ENCODE measurements around the gene TRHDE.
"Not testable (repeated sequence)": the region's sequence is repeated elsewhere in the genome, so short reads cannot be mapped to it uniquely, and the experiment has no call there.

TRHDE gene

DNA sequence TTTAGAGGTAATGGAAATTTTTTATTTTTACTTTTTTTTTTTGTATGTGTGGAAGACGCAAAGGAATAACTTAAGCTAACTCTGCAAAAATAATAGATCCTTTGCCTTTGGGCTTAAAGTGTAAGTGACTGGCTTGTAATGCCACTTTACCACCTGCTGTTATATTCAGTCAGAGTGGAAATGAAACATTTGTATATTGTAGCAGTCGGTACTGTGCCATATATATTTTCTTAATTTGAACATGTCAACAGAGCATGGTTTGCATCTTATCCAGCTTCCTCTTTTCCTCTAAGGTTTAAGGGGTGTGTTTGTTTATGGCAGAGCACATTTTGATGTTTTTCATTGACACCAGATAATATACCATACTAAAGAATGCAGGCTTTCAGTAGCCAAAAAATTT, 176.6 kb downstream of the TRHDE start:
- no peak for DNase-seq

DNA sequence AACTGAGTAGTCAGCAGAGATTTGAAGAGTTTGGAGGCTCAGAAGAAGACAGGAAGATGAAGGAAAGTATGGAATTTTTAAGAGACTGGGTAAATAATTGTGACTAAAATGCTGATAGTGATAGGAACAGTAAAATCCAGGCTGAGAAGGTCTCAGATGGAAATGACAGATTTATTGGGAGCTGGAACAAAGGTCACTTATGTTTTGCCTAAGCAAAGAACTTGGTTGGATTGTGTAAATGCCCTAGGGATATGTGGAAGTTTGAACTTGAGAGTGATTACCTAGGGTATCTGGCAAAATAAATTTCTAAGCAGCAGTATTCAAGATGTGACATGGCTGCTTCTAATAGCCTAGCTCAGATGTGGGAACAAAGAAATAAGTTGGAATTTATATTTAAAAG, 180.9 kb downstream of the TRHDE start:
- no peak for DNase-seq

DNA sequence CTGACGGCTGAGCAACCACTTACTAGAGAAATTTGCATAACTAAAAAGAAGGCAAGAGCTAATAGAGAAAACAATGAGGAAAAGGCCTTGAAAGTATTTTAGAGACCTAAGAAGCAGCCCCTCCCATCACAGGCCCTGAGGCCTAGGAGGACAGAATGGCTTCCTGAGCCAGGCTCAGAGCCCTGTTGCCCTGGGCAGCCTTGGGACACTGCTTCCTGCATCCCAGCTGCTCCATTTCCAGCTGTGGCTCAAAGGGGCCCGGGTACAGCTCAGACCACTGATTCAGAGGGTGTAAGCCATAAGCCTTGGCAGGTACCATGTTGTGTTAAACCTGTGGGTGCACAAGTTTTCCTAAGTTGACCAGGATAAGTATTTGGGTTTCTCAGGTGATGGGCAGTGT, 181.4 kb downstream of the TRHDE start:
- no peak for DNase-seq

DNA sequence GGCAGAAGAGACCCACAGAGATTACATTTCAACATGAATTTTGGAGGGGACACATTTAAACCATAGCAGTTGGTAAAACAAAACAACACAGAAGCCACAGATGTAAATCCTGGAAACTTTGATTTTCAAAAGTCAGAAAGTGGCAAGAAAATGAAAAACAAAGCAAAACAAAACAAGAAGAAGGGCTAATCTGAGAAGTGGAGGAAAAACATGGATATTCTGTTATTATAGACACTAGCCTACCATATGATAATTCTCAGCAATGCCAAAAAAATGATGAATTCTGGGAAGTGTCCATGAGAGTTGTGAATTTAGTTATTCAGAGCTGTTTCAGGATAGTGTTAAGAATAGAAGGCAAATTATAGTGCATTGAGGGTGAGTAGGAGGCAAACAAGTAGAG, 192.3 kb downstream of the TRHDE start:
- no peak for DNase-seq

GRCh38 chr12:72465155-72465554, 193.0 kb downstream of the TRHDE start:
- no peak for DNase-seq

DNA sequence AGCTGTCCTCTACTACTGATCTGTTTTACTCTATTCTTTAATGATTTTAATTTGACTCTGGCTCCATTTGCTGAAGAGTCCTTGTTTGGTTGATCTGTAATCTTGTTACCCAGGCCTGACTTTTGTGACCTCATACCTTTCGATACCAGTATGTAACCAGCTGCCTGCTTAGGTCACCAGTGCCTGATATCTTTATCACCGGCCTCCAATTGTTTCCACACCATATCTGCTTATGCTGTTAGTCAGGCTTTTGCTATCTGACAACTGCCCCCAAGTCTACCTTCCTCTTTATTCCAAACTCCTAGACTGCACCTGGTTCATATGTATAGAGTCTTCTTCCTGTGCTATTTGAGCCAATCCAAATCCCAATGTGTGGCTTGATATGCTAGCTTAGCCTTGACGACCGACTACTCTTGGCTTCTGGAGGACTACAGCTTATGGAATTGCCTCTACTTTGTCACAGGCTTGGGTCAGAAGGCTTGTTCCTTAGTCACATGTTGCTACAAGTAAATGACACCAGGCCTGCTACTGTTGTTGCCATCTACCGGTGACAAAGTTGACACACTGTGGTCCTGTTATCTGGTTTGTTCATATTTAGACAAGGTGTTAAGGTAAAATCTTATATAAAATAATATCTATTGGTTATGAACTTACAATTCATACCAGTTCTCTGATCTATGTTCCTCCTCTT, 193.9 kb downstream of the TRHDE start:
- no peak for DNase-seq

- DNase-seq: no peak
Observed at GRCh38 chr12:72467985-72468384, 195.8 kb downstream of the TRHDE start.

DNA sequence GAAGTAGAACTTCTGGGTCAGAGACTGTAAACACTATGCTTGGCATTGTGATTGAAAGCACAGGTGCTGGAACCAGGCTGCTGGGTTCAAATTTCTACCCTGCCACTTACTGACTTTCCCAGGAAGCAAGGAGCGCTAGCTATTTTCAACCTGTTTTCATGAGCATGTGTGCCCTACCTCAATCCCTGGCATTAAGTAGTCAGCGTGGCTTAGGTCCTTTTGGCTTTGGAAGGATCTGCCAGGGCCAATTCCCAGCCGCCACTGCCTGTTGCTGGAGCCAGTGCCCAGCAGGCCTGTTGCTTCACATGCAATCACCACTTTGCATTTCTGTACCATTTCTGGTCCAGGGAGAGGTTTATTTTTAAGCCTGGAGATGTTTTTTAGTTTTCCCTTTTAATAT, 196.3 kb downstream of the TRHDE start:
- no peak for DNase-seq

GRCh38 chr12:72471806-72472205, 199.6 kb downstream of the TRHDE start:
- no peak for DNase-seq

GRCh38 chr12:72472350-72472749, 200.2 kb downstream of the TRHDE start:
- DNase-seq: no peak

GRCh38 chr12:72476301-72476700, 204.1 kb downstream of the TRHDE start:
- DNase-seq: no peak

GRCh38 chr12:72485017-72485701, 213.0 kb downstream of the TRHDE start:
- DNase-seq: no peak

DNA sequence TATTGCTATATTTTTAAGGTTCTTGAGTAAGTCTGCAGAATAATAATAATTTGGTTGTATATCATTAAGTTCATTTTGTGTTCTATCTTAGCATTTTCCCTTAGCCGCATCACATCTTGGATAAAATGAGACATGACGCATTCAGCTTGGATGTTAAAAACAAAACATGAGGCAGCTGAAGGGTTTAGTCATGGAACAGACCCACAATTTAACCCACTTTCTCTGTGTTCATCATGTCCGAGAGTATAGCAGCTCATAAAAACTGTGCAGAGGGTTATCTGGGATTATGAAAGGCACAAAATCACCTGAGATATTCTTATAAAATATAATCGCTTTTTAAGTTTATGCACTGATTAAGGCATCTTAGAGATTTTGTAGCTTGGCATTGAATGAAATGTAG, 219.3 kb downstream of the TRHDE start:
- no peak for DNase-seq

GRCh38 chr12:72493407-72493806, 221.2 kb downstream of the TRHDE start:
- DNase-seq: no peak

- no peak for DNase-seq
Observed at GRCh38 chr12:72498354-72498753, 226.2 kb downstream of the TRHDE start.

- DNase-seq: no peak
Observed at GRCh38 chr12:72499244-72499643, 227.1 kb downstream of the TRHDE start.

DNA sequence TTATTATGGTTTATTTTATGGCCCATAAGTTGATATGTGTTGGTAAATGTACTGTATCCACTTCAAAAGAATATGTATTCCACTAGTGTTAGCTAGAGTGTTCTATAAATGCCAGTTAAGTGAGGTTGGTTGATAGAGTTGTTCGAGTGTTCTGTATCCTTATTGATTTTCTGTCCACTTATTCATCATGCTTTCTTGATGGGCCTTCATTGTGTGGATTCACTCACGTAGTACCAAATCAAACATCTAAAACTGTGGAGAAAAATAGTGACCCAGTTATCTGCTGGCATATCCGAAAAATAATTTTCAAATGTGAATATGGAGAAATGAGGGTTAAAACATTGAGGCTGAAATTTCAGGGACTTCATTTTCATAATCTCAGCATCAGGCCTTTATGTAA, 230.4 kb downstream of the TRHDE start:
- no peak for DNase-seq

GRCh38 chr12:72505227-72505626, 233.1 kb downstream of the TRHDE start:
- DNase-seq: no peak

GRCh38 chr12:72509891-72510290, 237.7 kb downstream of the TRHDE start:
- DNase-seq: no peak

GRCh38 chr12:72510772-72511171, 238.6 kb downstream of the TRHDE start:
- DNase-seq: no peak

DNA sequence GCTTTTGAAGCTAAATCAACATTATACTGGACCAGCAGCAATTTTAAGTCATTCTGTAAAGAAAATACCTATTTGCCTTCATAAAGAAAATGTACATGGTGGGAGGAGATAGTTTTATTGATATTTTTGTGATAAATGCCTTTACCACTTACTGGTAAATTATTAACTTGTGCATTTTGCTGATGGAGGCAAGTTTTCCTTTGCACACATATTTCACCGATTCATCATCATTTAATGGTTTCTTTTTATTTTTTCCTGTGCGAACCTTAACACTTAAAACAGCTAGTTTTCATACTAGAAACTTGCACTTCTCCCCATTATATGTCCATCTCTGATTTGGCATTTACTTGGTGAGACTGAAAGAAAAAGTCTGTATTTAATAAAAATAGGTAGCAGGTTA, 239.3 kb downstream of the TRHDE start:
- DNase-seq: no peak

DNA sequence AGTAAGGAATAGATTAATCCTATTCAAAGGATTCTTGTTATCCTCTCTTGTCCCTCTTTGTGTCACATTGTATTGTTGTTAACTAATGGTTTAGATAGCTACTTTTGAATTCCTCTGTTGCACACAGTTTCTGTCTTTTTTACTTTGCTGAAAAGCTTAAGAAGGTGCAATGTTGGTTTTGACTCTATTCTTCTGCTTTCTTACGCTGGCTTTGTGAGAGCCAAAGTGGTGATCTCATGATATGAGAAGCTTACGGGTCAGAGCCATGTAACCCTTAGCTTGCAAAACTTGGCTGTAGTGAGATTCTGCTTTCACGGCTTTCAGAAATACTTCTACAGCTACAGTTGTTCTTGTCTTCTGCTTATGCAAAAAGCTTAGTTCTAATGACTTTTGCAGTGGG, 239.7 kb downstream of the TRHDE start:
- DNase-seq: no peak

GRCh38 chr12:72520044-72520678, 248.0 kb downstream of the TRHDE start:
- DNase-seq: not testable (repeated sequence)

DNA sequence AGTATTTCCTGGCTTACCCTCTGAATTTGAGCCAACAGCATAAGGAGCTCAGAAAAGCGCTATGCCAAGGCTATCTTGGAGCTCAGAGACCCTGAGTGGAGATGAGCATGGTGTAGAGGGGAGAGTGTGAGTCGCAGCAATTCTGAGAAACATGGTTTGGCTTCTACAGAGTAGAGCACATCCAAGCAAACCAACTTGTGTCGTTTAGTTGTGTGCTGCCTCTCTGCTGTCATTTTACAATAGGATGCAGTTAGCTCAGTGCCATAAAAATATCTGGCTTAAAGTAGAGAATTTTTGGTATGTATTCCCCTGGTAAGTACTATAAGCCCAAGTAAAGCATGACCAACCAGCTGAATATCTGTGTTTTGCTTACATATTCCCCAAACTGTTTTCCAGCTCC, 249.2 kb downstream of the TRHDE start:
- no peak for DNase-seq
